Measurements from ENCODE around the gene PRSS3.
"Not testable (repeated sequence)": the region's sequence is repeated elsewhere in the genome, so short reads cannot be mapped to it uniquely, and the experiment has no call there.

Gene PRSS3

DNA sequence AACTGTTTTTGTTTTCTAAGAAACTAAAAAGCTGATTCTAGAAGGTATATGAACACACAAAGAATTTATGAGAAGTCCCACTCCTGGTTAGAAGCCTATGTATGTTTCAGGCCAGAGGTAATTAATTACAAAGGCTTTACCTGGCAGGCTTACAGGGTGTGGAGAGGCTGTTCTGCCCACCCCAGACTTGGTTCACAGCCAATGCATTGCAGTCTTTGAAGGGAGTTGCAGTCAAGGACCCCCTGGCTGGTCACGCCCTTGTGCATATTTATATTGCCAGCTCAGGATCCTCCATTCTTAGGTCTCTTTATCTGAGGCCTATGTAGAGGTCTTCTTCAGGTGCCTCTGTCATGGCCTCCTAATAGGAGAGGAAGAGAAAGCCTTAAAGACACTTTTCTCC lies 13.6 kb upstream of the PRSS3 start:
- H3K4me3 ChIP-seq (ENCODE audit: low read depth, low read length), result no peak overlapping the region
- TF ChIP-seq, protein P1, sequence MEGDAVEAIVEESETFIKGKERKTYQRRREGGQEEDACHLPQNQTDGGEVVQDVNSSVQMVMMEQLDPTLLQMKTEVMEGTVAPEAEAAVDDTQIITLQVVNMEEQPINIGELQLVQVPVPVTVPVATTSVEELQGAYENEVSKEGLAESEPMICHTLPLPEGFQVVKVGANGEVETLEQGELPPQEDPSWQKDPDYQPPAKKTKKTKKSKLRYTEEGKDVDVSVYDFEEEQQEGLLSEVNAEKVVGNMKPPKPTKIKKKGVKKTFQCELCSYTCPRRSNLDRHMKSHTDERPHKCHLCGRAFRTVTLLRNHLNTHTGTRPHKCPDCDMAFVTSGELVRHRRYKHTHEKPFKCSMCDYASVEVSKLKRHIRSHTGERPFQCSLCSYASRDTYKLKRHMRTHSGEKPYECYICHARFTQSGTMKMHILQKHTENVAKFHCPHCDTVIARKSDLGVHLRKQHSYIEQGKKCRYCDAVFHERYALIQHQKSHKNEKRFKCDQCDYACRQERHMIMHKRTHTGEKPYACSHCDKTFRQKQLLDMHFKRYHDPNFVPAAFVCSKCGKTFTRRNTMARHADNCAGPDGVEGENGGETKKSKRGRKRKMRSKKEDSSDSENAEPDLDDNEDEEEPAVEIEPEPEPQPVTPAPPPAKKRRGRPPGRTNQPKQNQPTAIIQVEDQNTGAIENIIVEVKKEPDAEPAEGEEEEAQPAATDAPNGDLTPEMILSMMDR (IDR thresholded peaks at IDR 0.05; ENCODE audit: low read depth, low read length, missing control alignments), result no peak
- DNase-seq (ENCODE audit: low read depth), result no peak

DNA sequence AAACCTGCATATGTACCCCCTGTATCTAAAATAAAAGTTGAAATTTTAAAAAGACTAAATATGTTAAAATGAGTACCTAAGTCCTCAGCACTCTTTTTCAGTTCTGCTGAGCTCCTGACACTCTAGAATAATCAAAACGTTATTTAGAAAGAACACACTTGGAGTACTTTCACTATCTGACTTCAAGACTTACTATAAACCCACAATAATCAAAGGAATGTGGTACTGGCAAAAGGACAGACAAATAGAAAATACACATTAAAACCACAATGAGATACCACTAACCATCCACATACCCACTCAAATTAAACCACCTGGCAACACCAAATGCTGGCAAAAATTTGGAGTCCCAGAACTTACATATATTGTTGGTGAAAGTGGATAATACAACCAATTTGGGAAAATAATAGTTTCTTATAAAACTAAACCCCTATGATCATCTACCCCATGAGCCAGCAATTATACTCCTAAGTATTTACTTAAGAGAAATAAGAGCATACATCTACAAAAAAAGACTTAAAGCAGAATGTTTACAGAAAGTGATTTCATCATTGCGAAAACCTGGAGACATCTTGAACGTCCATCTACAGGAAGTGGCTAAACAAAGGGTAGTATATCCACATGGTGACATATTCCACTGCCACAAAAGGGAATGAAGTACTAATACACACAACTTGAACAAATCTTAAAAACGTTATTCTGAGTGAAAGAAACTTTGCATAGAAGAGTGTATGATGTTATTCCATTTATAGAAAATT lies 12.8 kb upstream of the PRSS3 start:
- TF ChIP-seq, protein P1 (IDR thresholded peaks at IDR 0.05; ENCODE audit: low read depth, low read length, missing control alignments), result no peak
- DNase-seq (ENCODE audit: low read depth), result no peak
- H3K4me3 ChIP-seq (ENCODE audit: low read depth, low read length), result no peak overlapping the region

DNA sequence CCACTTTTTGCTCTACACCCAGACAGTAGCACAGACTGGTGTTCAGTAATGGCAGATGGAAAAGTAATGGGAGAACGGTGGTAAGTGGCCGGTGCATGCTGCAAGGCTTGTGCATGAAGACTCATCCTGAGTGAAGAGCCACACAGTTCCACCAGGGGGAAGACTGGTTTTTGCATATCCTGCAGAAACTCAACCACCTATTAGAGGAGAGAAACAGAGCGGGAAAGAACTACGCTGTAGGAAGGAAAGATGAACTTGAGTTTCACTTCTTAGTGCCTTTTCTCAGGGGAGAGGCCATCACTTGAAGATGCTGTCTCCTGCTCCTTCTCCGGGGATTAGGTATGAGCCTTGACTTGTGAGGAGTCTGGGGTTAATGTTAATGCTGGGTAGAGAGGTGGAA lies 9.4 kb upstream of the PRSS3 start:
- no peak overlapping the region for H3K4me3 ChIP-seq (ENCODE audit: low read depth, low read length)
- DNase-seq (ENCODE audit: low read depth), result no peak
- TF ChIP-seq, protein P1 (IDR thresholded peaks at IDR 0.05; ENCODE audit: low read depth, low read length, missing control alignments), result peak; percentile 39

DNA sequence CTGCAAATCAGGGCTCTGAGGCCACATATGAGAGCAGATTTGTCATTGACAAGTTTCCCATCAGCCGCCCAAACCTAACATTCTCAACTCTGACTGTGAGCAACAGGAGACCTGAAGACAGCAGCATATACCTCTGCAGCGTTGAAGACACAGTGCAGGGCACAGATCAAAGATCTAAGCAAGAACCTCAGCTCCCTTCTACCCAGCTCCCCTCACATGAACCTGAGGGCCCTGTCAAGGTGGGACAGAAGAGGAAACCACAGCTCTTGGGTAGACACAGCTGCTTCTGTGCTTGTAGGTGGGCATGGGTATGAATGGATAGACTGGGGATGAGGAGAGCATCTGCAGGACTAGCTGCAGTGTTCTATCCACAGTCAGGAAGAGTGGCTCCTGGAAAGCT lies 8.7 kb upstream of the PRSS3 start:
- no peak for DNase-seq (ENCODE audit: low read depth)
- TF ChIP-seq, protein P1 (IDR thresholded peaks at IDR 0.05; ENCODE audit: low read depth, low read length, missing control alignments), result no peak
- no peak overlapping the region for H3K4me3 ChIP-seq (ENCODE audit: low read depth, low read length)

DNA sequence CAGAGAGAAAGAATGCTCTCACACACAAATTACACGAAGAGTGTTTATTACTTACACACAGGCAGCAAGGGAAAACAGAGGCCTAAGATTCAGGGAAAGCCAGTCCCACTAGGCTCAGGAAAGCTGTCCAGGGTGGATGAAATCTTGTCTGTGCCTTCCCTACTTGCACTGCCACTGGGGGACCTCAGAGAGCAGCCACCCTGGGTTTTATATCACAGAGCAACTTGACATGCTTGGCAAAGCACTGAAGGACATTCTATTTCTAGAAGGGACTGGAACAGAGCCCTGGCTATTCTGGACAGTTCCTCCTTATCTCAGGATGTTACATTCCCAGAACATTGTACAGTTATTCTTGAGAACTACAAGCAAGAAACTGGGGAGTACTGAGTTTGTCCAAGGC lies 7.5 kb upstream of the PRSS3 start:
- TF ChIP-seq, protein P1 (IDR thresholded peaks at IDR 0.05; ENCODE audit: low read depth, low read length, missing control alignments), result peak; percentile 16
- no peak overlapping the region for H3K4me3 ChIP-seq (ENCODE audit: low read depth, low read length)
- DNase-seq (ENCODE audit: low read depth), result no peak

DNA sequence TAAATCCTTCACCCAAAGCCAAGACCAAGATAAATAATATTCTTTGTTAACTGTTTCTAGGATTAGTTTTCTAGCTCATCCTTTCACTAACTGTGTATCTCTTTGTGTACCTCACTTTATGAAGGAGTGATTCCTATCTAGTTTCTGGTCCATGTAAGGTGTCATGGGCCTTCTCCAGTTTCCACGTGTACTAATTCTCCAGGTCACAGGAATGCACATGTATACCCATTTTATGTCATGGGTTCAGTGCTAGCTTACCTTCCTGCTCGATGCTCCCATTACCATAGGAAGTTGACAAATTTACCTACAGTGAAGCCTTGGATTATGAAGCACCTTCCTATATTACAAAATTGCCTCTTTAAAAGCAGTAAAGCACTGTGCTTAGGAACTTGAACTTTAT lies 5.9 kb upstream of the PRSS3 start:
- DNase-seq (ENCODE audit: low read depth); H3K4me3 ChIP-seq (ENCODE audit: low read depth, low read length): not testable (repeated sequence)

DNA sequence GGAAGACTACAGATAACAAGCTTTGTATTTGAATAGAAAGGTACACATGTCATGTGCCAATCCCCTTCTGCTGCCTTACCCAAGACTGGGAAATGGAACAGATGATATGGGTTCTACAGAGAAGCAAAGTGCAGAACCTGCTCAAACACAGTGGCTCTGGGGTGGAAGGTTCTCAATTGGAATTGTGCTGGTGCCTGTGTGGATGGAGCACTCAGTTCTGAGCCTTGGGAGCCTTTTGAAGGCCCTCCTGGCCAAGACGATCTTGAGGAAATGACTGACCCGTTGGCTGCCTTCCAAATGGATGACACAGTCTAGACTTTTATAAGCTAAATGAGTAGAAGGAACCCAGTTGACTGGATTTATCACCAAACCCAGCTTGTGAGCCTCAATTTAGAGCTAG lies 4.2 kb upstream of the PRSS3 start:
- H3K4me3 ChIP-seq (ENCODE audit: low read depth, low read length), result no peak overlapping the region
- DNase-seq (ENCODE audit: low read depth), result no peak
- TF ChIP-seq, protein P1 (IDR thresholded peaks at IDR 0.05; ENCODE audit: low read depth, low read length, missing control alignments), result no peak

DNA sequence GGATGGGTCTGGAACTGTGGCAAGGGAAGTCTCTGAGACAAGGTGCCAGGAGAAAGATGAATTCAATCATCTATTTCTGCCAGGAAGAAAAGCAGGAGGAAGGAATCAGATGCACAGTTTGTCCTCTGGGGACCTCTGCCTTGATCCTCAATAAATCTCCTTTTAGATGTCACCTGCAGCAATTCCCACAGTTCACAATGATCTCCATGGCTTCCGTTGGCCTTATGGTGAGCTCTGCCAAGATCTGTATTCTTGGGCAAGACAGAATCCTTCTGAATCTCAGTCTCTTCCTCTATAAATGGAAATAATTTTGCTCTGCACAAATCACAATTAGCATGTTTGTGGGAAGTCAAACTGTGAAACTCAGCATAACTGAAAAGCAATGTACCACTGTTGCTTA lies 1.9 kb upstream of the PRSS3 start:
- DNase-seq (ENCODE audit: low read depth); H3K4me3 ChIP-seq (ENCODE audit: low read depth, low read length): not testable (repeated sequence)

Measured in GM12864 (cell line).